ENCODE measurements around the gene KRTAP4-5. TPM values are rescaled to one million over a fixed set of nuclear protein-coding genes. Genes with fewer than 3 reads are reported as not detected.
A peak's percentile ranks its signal among the peaks of the same experiment; 100 is the strongest.
"Not testable (repeated sequence)": the region's sequence is repeated elsewhere in the genome, so short reads cannot be mapped to it uniquely, and the experiment has no call there.

Gene KRTAP4-5
- total RNA-seq, 2 donors from 2014 or later, result not detected

GRCh38 chr17:41116297-41116696 is 33.3 kb downstream of the KRTAP4-5 start:
- DNase-seq, result no peak
- Mint-ChIP-seq H3K9me3 (peaks cover 0 to 2% of the 10 kb centered on the region in 2 donors), H3K4me1 (ENCODE audit: low read depth) (peaks cover 12% of the 10 kb centered on the region), H3K4me3 (no peak overlapping the region), H3K27me3 (ENCODE audit: low read depth) (no peaks in the 10 kb centered on the region), H3K27ac (no peak overlapping the region), H3K36me3 (ENCODE audit: insufficient read depth in 2 of 2) (peaks cover 0 to 4% of the 10 kb centered on the region in 2 donors)
- ATAC-seq (replicated peaks in 1 of 2), result no peak

DNA sequence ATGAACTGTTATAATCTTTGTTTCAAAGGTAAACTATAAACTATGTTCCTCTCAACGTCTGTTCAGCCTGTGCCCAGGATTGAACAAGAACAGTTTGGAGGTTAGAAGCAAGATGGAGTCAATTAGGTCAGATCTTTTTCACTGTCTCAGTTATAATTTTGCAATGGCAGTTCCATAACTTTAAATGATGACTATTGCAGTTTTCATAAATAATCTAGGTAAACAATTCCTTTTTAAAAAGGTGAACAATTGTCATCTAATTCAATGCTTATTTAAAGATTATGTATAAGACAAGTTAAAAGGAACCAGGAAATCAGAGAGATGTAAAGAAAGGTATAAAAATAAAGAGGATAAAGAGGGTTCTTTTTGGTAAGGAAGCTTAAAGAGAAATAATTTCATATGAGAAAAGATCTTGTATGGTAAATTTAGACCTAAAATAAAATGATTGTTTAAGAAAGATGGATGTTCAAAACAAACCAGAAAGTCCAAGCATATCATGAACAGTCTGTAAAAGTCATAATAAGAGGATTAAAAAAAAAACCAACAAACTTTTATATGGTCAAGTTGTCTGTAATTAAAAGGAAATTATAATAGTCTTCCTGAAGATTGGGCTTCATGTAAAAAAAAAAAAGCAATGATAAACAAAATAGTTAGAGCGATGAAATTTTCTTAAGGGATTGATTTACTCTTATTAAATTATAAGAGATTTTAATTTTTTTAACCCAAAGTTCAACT is 38.3 kb downstream of the KRTAP4-5 start:
- no peak for ATAC-seq (replicated peaks in 1 of 2)
- no peak overlapping the region for H3K4me3 Mint-ChIP-seq
- H3K27ac Mint-ChIP-seq, result no peak overlapping the region
- no peaks in the 10 kb centered on the region for H3K4me1 Mint-ChIP-seq (ENCODE audit: low read depth)
- H3K27me3 Mint-ChIP-seq (ENCODE audit: low read depth), result peaks cover under 1% of the 10 kb centered on the region
- peaks cover 0 to 2% of the 10 kb centered on the region in 2 donors for H3K9me3 Mint-ChIP-seq
- DNase-seq, result no peak
- peaks cover 0 to 7% of the 10 kb centered on the region in 2 donors for H3K36me3 Mint-ChIP-seq (ENCODE audit: insufficient read depth in 2 of 2)

DNA sequence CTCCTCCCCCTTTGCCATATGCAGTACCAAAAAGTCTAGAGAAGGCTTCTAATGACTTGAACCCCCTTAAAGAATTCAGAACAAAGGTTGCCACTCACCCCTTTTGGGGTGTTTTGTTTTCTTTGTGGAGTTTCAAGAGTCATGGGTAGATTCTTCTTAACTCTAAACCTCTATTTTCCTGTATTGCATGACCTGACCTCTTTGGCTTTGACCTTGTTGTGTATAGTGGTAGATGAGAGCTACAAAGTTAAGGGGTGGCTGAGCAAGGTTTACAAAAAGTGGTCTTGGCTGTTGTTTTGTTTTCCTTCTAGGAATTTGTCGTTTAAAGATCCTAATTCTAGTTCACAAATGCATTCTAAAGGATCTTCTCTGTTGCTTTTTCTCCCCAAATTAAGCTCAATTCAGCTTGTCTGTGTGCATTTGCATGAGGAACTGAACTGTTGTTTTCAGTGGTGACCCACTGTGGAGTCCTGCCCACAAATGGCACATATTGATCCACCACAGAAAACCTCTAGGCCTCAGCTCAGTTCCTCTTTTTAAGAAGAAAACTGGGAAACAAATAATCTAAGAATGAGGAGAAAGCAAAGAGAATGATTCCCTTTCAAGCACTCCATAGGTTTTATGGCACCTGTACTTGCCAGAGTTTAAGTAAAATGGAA is 40.8 kb downstream of the KRTAP4-5 start:
- DNase-seq; H3K27ac Mint-ChIP-seq; H3K9me3 Mint-ChIP-seq; ATAC-seq (replicated peaks in 1 of 2); H3K4me1 Mint-ChIP-seq (ENCODE audit: low read depth); H3K36me3 Mint-ChIP-seq (ENCODE audit: insufficient read depth in 2 of 2); H3K27me3 Mint-ChIP-seq (ENCODE audit: low read depth): not testable (repeated sequence)
- H3K4me3 Mint-ChIP-seq, result peak overlapping the region in 1 of 2 donors; percentile 8

DNA sequence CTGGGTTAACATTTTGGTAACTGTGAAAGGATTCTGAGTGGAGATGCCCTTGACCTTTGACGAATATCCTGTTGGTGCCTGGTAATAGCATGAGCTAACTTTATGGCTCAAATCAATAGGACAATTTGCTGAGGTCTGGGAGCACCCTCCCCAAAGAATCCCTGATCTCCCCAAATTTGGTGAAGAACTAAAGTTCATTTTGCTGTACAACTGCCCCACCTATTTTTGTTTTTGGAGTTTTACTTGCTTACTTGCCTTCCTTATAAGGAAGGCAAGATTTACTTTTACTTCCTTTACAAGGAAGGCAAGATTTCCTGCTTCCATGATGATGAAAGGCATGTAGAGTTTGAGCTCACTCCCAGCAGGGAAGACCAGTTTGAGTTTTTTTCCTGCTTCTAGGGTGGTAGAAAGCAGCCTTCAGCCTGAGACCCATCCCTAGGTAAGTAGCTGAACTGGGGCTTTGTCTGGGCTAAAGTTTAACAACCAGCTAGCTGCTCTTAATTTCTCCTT is 41.6 kb downstream of the KRTAP4-5 start:
- no peak for DNase-seq
- H3K4me1 Mint-ChIP-seq (ENCODE audit: low read depth), result no peaks in the 10 kb centered on the region
- H3K4me3 Mint-ChIP-seq, result peak overlapping the region in 1 of 2 donors; percentile 8
- peaks cover 0 to 6% of the 10 kb centered on the region in 2 donors for H3K36me3 Mint-ChIP-seq (ENCODE audit: insufficient read depth in 2 of 2)
- H3K9me3 Mint-ChIP-seq, result peaks cover 0 to under 1% of the 10 kb centered on the region in 2 donors
- peaks cover 6% of the 10 kb centered on the region for H3K27me3 Mint-ChIP-seq (ENCODE audit: low read depth)
- no peak for ATAC-seq (replicated peaks in 1 of 2)
- H3K27ac Mint-ChIP-seq, result no peak overlapping the region

- not testable (repeated sequence) for H3K27me3 Mint-ChIP-seq (ENCODE audit: low read depth); H3K9me3 Mint-ChIP-seq; DNase-seq; H3K4me3 Mint-ChIP-seq; H3K36me3 Mint-ChIP-seq (ENCODE audit: insufficient read depth in 2 of 2); H3K4me1 Mint-ChIP-seq (ENCODE audit: low read depth); ATAC-seq (replicated peaks in 1 of 2); H3K27ac Mint-ChIP-seq
Measured at GRCh38 chr17:41105347-41105746, 44.3 kb downstream of the KRTAP4-5 start, which contains the start of gene KRTAP4-9. TSS of gene KRTAP4-9 (plus strand) at chr17:41105389. CDS start at chr17:41105389, 0 bp downstream.

DNA sequence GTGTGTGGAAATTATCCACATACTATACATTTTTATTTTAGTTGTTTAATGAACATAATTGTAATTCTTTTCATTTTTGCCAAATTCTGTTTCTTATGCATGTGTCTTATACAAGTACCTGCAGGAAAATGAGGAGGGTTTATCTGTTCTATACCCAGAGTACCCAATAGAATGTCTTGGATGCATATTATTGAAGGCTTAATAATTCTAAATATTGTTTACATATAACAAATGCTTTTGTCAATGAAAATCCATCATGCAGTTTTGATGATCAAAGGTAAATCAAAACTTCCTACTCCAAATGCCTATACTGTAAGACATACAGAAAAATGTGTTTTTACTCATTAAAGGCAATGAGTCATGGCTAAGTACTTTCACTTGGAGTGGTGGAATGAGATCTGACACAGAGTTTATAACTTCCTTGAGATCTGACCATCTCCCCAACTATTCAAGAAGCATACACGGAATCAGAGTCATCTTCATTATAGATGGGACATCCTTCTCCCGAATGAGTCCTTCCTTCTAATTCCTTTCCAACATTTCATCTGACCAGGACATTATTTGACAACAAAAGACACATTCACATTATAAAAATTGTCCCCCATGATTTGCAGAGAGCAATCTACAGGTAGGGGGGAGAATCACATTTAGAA is 45.1 kb downstream of the KRTAP4-5 start:
- H3K4me1 Mint-ChIP-seq (ENCODE audit: low read depth); H3K9me3 Mint-ChIP-seq; H3K36me3 Mint-ChIP-seq (ENCODE audit: insufficient read depth in 2 of 2); DNase-seq; H3K27ac Mint-ChIP-seq; H3K4me3 Mint-ChIP-seq: not testable (repeated sequence)
- peaks cover 11% of the 10 kb centered on the region for H3K27me3 Mint-ChIP-seq (ENCODE audit: low read depth)
- peak in 1 of 2 donors; percentile 38 for ATAC-seq (replicated peaks in 1 of 2)

DNA sequence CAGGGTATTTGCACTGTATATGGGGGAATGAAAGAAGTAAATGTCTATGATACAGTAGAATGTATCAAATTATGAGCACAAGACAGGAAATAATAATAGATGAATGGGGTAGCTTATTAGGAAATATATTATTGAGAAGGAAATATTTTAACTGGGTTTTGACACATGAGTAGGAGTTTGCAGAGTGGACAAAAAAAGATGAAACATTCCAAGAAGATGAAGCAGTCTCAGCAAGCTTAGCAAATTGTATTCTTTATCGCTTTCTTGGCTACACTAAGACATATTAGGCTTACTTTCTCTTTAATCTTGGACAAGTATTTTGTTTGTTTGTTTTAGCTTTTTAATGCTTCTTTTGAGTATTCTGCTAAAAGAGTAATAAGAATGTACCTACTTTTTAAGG is 45.7 kb downstream of the KRTAP4-5 start:
- no peak for DNase-seq
- H3K4me3 Mint-ChIP-seq, result no peak overlapping the region
- no peaks in the 10 kb centered on the region for H3K9me3 Mint-ChIP-seq
- no peak overlapping the region for H3K27ac Mint-ChIP-seq
- peaks cover 11% of the 10 kb centered on the region for H3K27me3 Mint-ChIP-seq (ENCODE audit: low read depth)
- ATAC-seq (replicated peaks in 1 of 2), result no peak
- peaks cover 7% of the 10 kb centered on the region for H3K4me1 Mint-ChIP-seq (ENCODE audit: low read depth)
- H3K36me3 Mint-ChIP-seq (ENCODE audit: insufficient read depth in 2 of 2), result no peaks in the 10 kb centered on the region

DNA sequence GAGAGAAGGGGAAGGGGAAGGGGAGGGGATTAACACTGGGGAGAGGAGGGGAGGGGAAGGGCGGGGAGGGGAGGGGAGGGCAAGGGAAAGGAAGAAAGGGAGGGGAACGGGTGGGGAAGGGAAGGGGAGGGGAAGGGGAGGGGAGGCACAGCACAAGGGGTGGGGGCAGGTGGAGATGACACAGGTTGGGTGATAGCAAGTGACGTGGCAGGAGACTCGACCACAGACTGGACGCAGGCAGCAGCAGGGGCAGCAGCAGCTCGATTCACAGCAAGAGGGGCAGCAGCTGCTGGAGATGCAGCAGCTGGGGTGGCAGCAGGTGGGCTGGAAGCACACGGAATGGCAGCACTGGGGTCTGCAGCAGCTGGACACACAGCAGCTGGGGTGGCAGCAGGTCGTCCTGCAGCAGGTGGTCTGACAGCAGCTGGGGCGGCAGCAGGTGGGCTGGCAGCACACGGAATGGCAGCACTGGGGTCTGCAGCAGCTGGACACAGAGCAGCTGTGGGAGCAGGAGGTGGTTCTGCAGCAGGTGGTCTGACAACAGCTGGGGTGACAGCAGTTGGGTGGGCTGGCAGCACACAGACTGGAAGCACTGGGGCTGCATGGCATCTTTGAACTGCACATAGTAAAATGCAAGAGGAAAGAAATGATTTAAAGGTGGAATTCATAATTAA is 47.9 kb downstream of the KRTAP4-5 start, which contains the start of gene KRTAP4-16:
KRTAP4-16 (minus strand) TSS at position 624 of the 674 bp plus-strand sequence; CDS start at position 624, 0 bp downstream.
- H3K9me3 Mint-ChIP-seq, result no peaks in the 10 kb centered on the region
- DNase-seq (no peak), ATAC-seq (replicated peaks in 1 of 2) (no peak)
- H3K36me3 Mint-ChIP-seq (ENCODE audit: insufficient read depth in 2 of 2), result no peaks in the 10 kb centered on the region
- H3K4me3 Mint-ChIP-seq, result no peak within 1 kb of the TSS
- H3K27ac Mint-ChIP-seq, result no peak within 1 kb of the TSS
- H3K27me3 Mint-ChIP-seq (ENCODE audit: low read depth), result peaks cover 17% of the 10 kb centered on the region
- H3K4me1 Mint-ChIP-seq (ENCODE audit: low read depth), result peaks cover 7% of the 10 kb centered on the region

DNA sequence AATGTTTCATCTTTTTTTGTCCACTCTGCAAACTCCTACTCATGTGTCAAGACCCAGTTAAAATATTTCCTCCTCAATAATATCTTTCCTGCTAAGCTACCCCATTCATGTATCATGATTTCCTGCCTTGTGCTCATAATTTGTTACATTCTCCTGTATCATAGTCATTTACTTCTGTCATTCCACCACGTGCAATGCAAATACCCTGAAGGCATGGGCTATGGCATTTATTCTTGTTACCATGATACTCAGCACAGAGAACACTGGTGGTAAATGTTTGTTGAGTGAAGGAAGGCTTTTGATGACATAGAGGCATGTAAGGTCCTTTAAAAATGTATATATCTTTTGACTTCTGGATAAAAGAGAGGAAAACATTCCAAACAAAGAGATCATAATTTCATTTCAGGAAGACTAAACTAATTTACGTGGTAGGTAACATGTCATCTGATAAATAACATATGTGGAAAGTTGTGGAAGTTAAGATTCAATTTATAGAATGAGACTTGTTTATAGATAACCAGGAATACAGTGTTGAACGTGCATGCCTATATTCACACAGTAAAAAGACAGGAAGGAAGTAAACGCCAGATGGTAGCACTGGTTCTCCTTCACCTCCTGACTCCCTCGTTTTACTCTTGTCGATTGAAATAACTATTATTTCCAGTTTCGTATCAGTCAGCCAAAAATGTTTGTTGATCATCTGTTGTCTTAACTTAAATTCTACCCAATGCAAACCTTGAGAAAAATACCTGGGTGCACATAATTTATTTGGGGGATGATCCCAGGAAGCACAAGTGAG is 49.7 kb downstream of the KRTAP4-5 start:
- H3K27me3 Mint-ChIP-seq (ENCODE audit: low read depth), result peaks cover 17% of the 10 kb centered on the region
- H3K27ac Mint-ChIP-seq, result not testable (repeated sequence)

More for the DNA sequence above, 49.7 kb downstream of the KRTAP4-5 start:
- not testable (repeated sequence) for H3K36me3 Mint-ChIP-seq (ENCODE audit: insufficient read depth in 2 of 2); DNase-seq; ATAC-seq (replicated peaks in 1 of 2); H3K4me3 Mint-ChIP-seq; H3K9me3 Mint-ChIP-seq; H3K4me1 Mint-ChIP-seq (ENCODE audit: low read depth)

Other genes starting within 250 kb of the KRTAP4-5 start
- gene KRT23, start 212.2 kb downstream of the KRTAP4-5 start, total RNA-seq, result not detected
- not detected for gene KRT39, start 182.9 kb downstream of the KRTAP4-5 start, total RNA-seq
- not detected for gene KRT40, start 165.5 kb downstream of the KRTAP4-5 start, total RNA-seq
- gene KRTAP3-3, start 155.7 kb downstream of the KRTAP4-5 start, total RNA-seq, result not detected
- not detected for gene KRTAP3-2, start 149.9 kb downstream of the KRTAP4-5 start, total RNA-seq
- not detected for gene KRTAP3-1, start 140.7 kb downstream of the KRTAP4-5 start, total RNA-seq
- gene KRTAP1-5, start 122.6 kb downstream of the KRTAP4-5 start, total RNA-seq, result not detected
- gene KRTAP1-4, start 119.6 kb downstream of the KRTAP4-5 start, total RNA-seq, result not detected
- not detected for gene KRTAP1-3, start 115.0 kb downstream of the KRTAP4-5 start, total RNA-seq
- gene KRTAP1-1, start 108.4 kb downstream of the KRTAP4-5 start, total RNA-seq, result not detected
- not detected for gene KRTAP2-1, start 102.5 kb downstream of the KRTAP4-5 start, total RNA-seq
- not detected for gene KRTAP2-2, start 94.6 kb downstream of the KRTAP4-5 start, total RNA-seq
- not detected for gene KRTAP2-3, start 89.7 kb downstream of the KRTAP4-5 start, total RNA-seq
- gene KRTAP2-4, start 83.9 kb downstream of the KRTAP4-5 start, total RNA-seq, result not detected
- not detected for gene KRTAP4-7, start 65.7 kb downstream of the KRTAP4-5 start, total RNA-seq
- gene KRTAP4-8, start 51.7 kb downstream of the KRTAP4-5 start, total RNA-seq, result not detected
- gene KRTAP4-16, start 47.6 kb downstream of the KRTAP4-5 start, total RNA-seq, result not detected
- not detected for gene KRTAP4-9, start 44.4 kb downstream of the KRTAP4-5 start, total RNA-seq
- not detected for gene KRTAP4-11, start 31.5 kb downstream of the KRTAP4-5 start, total RNA-seq
- gene KRTAP4-12, start 25.6 kb downstream of the KRTAP4-5 start, total RNA-seq, result not detected
- gene KRTAP4-6, start 9.3 kb downstream of the KRTAP4-5 start, total RNA-seq, result not detected
- not detected for gene KRTAP4-4, start 10.9 kb upstream of the KRTAP4-5 start, total RNA-seq
- gene KRTAP4-3, start 18.4 kb upstream of the KRTAP4-5 start, total RNA-seq, result not detected
- gene KRTAP4-2, start 28.4 kb upstream of the KRTAP4-5 start, total RNA-seq, result not detected
- not detected for gene KRTAP4-1, start 35.1 kb upstream of the KRTAP4-5 start, total RNA-seq
- gene KRTAP9-1, start 40.1 kb upstream of the KRTAP4-5 start, total RNA-seq, result not detected
- not detected for gene KRTAP9-2, start 76.8 kb upstream of the KRTAP4-5 start, total RNA-seq
- not detected for gene KRTAP9-3, start 82.6 kb upstream of the KRTAP4-5 start, total RNA-seq
- gene KRTAP9-8, start 88.2 kb upstream of the KRTAP4-5 start, total RNA-seq, result not detected
- not detected for gene KRTAP9-4, start 99.9 kb upstream of the KRTAP4-5 start, total RNA-seq
- gene KRTAP9-9, start 105.6 kb upstream of the KRTAP4-5 start, total RNA-seq, result not detected
- gene KRTAP9-6, start 115.6 kb upstream of the KRTAP4-5 start, total RNA-seq, result not detected
- gene KRTAP9-7, start 125.9 kb upstream of the KRTAP4-5 start, total RNA-seq, result not detected
- gene KRTAP29-1, start 153.0 kb upstream of the KRTAP4-5 start, total RNA-seq, result not detected
- gene KRTAP16-1, start 159.5 kb upstream of the KRTAP4-5 start, total RNA-seq, result not detected
- gene KRTAP17-1, start 165.9 kb upstream of the KRTAP4-5 start, total RNA-seq, result not detected
- gene KRT33A, start 201.0 kb upstream of the KRTAP4-5 start, total RNA-seq, result not detected
- gene KRT33B, start 220.0 kb upstream of the KRTAP4-5 start, total RNA-seq, result not detected
- not detected for gene KRT34, start 232.5 kb upstream of the KRTAP4-5 start, total RNA-seq
- not detected for gene KRT31, start 247.8 kb upstream of the KRTAP4-5 start, total RNA-seq